Kidney epithelial cell (primary cell): ENCODE results near the gene EMILIN2. TPM values are rescaled to one million over a fixed set of nuclear protein-coding genes. Genes with fewer than 3 reads are reported as not detected.

Experiments used
- DNase-seq: peaks from one replicate; pipeline ENCODE4 v3.0.0-alpha.2; 2010; ENCODE audit warnings: low read depth
- H3K27me3 ChIP-seq: 2 replicates; pipeline ENCODE4 v1.6.0; 2011; ENCODE audit warnings: low read length; ENCODE audit not compliant: control insufficient read depth, insufficient read depth
- H3K36me3 ChIP-seq: 2 replicates; pipeline ENCODE4 v1.5.1; 2011; ENCODE audit warnings: low read length; ENCODE audit not compliant: control insufficient read depth, insufficient read depth
- H3K4me3 ChIP-seq: 2 replicates; pipeline ENCODE4 v1.5.1; 2011; ENCODE audit warnings: low read depth, mild to moderate bottlenecking, control low read depth, low read length
- CTCF ChIP-seq: IDR thresholded peaks from 2 replicates; pipeline ENCODE4 v1.5.1; 2011; ENCODE audit warnings: mild to moderate bottlenecking, moderate library complexity, low read length, control low read depth, inconsistent platforms; ENCODE audit not compliant: insufficient read depth, poor library complexity, severe bottlenecking
- total RNA-seq: library from RNA; depleted of rRNA; stranded (reverse); fragments of >200 nt; gene quantifications from 2 replicates; pipeline ENCODE4 v1.2.3, GENCODE V29; 2015

The EMILIN2 gene
- total RNA-seq, 1 donor from 2014 or later, result 27.0 TPM

GRCh38 chr18:2901423-2901985 is 54.7 kb downstream of the EMILIN2 start:
- H3K36me3 ChIP-seq, result no peaks in the 10 kb centered on the region
- H3K27me3 ChIP-seq, result peaks cover 3% of the 10 kb centered on the region
- no peak for TF ChIP-seq CTCF
- H3K4me3 ChIP-seq, result no peak overlapping the region
- DNase-seq, result no peak

- DNase-seq, result no peak
- no peak overlapping the region for H3K4me3 ChIP-seq
- TF ChIP-seq CTCF, result no peak
- H3K27me3 ChIP-seq, result peaks cover 3% of the 10 kb centered on the region
- H3K36me3 ChIP-seq, result no peaks in the 10 kb centered on the region
Observed at GRCh38 chr18:2902327-2902726, 55.5 kb downstream of the EMILIN2 start.

GRCh38 chr18:2903006-2903405 is 56.2 kb downstream of the EMILIN2 start:
- no peak for TF ChIP-seq CTCF
- peaks cover 3% of the 10 kb centered on the region for H3K27me3 ChIP-seq
- no peak overlapping the region for H3K4me3 ChIP-seq
- DNase-seq, result no peak
- no peaks in the 10 kb centered on the region for H3K36me3 ChIP-seq

GRCh38 chr18:2905854-2906703 is 59.3 kb downstream of the EMILIN2 start:
- no peak for DNase-seq
- Histone ChIP-seq H3K36me3 (no peaks in the 10 kb centered on the region), H3K27me3 (peaks cover 3% of the 10 kb centered on the region), H3K4me3 (peak overlapping the region; percentile 62)
- no peak for TF ChIP-seq CTCF

- TF ChIP-seq CTCF, result peak; percentile 33
- Histone ChIP-seq H3K27me3 (peaks cover 3% of the 10 kb centered on the region), H3K36me3 (no peaks in the 10 kb centered on the region), H3K4me3 (peak overlapping the region; percentile 62)
- DNase-seq, result no peak
Observed at GRCh38 chr18:2906704-2907549, 60.1 kb downstream of the EMILIN2 start.
